NCI-H1105 treated with DMSO at 0.1 percent for 48 hours (cell line): ENCODE data around the gene MRPS10.
"Not testable (repeated sequence)": the region's sequence is repeated elsewhere in the genome, so short reads cannot be mapped to it uniquely, and the experiment has no call there.

Source experiments
- DNase-seq: peaks from one replicate; lab custom pipeline; 2025; lab: John Stamatoyannopoulos, UW

MRPS10 gene

GRCh38 chr6:42176981-42177380 is 40.7 kb downstream of the MRPS10 start:
- no peak for DNase-seq

- no peak for DNase-seq
Observed at GRCh38 chr6:42175860-42176259, 41.8 kb downstream of the MRPS10 start.

GRCh38 chr6:42173101-42173500 is 44.6 kb downstream of the MRPS10 start, which contains the start of gene GUCA1A:
GUCA1A (plus strand) TSS chr6:42173364; CDS start chr6:42173614, 250 bp downstream.
- DNase-seq: no peak

- DNase-seq: no peak
Observed at GRCh38 chr6:42171813-42172581, 45.7 kb downstream of the MRPS10 start.

- DNase-seq: not testable (repeated sequence)
Observed at GRCh38 chr6:42169780-42170179, 47.9 kb downstream of the MRPS10 start.

- DNase-seq: no peak
Observed at GRCh38 chr6:42168650-42169049, 49.0 kb downstream of the MRPS10 start.

GRCh38 chr6:42166444-42167141 is 51.1 kb downstream of the MRPS10 start:
- DNase-seq: peak; percentile 76

GRCh38 chr6:42165016-42165415 is 52.6 kb downstream of the MRPS10 start:
- DNase-seq: no peak

GRCh38 chr6:42163981-42164380 is 53.7 kb downstream of the MRPS10 start:
- no peak for DNase-seq

- DNase-seq: no peak
Observed at GRCh38 chr6:42162812-42163211, 54.8 kb downstream of the MRPS10 start.

GRCh38 chr6:42162384-42162783 is 55.3 kb downstream of the MRPS10 start:
- DNase-seq: no peak

- DNase-seq: no peak
Observed at GRCh38 chr6:42159431-42160024, 58.1 kb downstream of the MRPS10 start.

- no peak for DNase-seq
Observed at GRCh38 chr6:42158631-42159030, 59.0 kb downstream of the MRPS10 start.

GRCh38 chr6:42158011-42158410 is 59.6 kb downstream of the MRPS10 start:
- DNase-seq: no peak
